Cardiac muscle cell (in vitro differentiated cells and primary cell): ENCODE results near the gene EVA1B. TPM values are rescaled to one million over a fixed set of nuclear protein-coding genes. Genes with fewer than 3 reads are reported as not detected.

Experiments
- DNase-seq, 2 donors: peaks; one replicate each; pipeline versions ENCODE4 v3.0.0 to v3.0.0-alpha.2; 2010 to 2017; ENCODE audit warnings: low read depth in 1 of 2, low spot score in 1 of 2
- H3K27ac ChIP-seq: fragments of 200-600 bp; sonication (generic); 2 replicates; pipeline ENCODE4 v1.5.1; 2016
- H3K27me3 ChIP-seq: fragments of 200-600 bp; sonication (generic); 2 replicates; pipeline ENCODE4 v1.6.0; 2016; ENCODE audit warnings: control low read depth
- H3K36me3 ChIP-seq: fragments of 200-600 bp; sonication (generic); 2 replicates; pipeline ENCODE4 v1.5.1; 2016; ENCODE audit warnings: control low read depth
- H3K4me1 ChIP-seq: fragments of 200-600 bp; sonication (generic); 2 replicates; pipeline ENCODE4 v1.8.1; 2017; ENCODE audit warnings: low read depth, mild to moderate bottlenecking, mixed run types
- H3K4me3 ChIP-seq: fragments of 200-600 bp; sonication (generic); 2 replicates; pipeline ENCODE4 v1.5.1; 2016; ENCODE audit warnings: mild to moderate bottlenecking
- H3K9me3 ChIP-seq: fragments of 200-600 bp; sonication (generic); 2 replicates; pipeline ENCODE4 v1.5.1; 2017; ENCODE audit warnings: low read depth, mild to moderate bottlenecking, control low read depth
- CTCF ChIP-seq: IDR thresholded peaks from 2 replicates; pipeline ENCODE4 v1.5.1; 2012; ENCODE audit warnings: low read depth, mild to moderate bottlenecking, low read length
- polyA plus RNA-seq: library from polyadenylated mRNA; unstranded; fragments of >200 nt; fragmentation: Nextera tagmentation; extraction: Ambion mirVana; gene quantifications from 2 replicates; pipeline ENCODE4 v1.2.1, GENCODE V29; 2016
- total RNA-seq: library from RNA; depleted of rRNA; stranded (reverse); fragments of >200 nt; gene quantifications from 2 replicates; pipeline ENCODE4 v1.2.3, GENCODE V29; 2016

EVA1B gene
- total and polyA plus RNA-seq, 2 experiments from 2014 or later, result 24.5 to 40.4 TPM

- DNase-seq, result peak in 1 of 2 donors; percentile 82
- peak; percentile 24 for TF ChIP-seq CTCF
- Histone ChIP-seq H3K36me3 (no peaks in the 10 kb centered on the region), H3K27ac (peak overlapping the region; percentile 51), H3K4me3 (no peak overlapping the region), H3K27me3 (no peaks in the 10 kb centered on the region), H3K9me3 (no peaks in the 10 kb centered on the region), H3K4me1 (no peaks in the 10 kb centered on the region)
Measured at GRCh38 chr1:36366091-36366661, 42.7 kb upstream of the EVA1B start.

- no peak for TF ChIP-seq CTCF
- no peaks in the 10 kb centered on the region for H3K4me1 ChIP-seq
- no peaks in the 10 kb centered on the region for H3K27me3 ChIP-seq
- H3K4me3 ChIP-seq, result no peak overlapping the region
- no peak overlapping the region for H3K27ac ChIP-seq
- peak in 1 of 2 donors; percentile 74 for DNase-seq
- H3K9me3 ChIP-seq, result no peaks in the 10 kb centered on the region
- H3K36me3 ChIP-seq, result no peaks in the 10 kb centered on the region
Measured at GRCh38 chr1:36365381-36365780, 41.9 kb upstream of the EVA1B start.

GRCh38 chr1:36359911-36360550 lies 36.6 kb upstream of the EVA1B start:
- TF ChIP-seq CTCF, result no peak
- no peaks in the 10 kb centered on the region for H3K4me1 ChIP-seq
- no peak overlapping the region for H3K27ac ChIP-seq
- no peaks in the 10 kb centered on the region for H3K9me3 ChIP-seq
- H3K4me3 ChIP-seq, result no peak overlapping the region
- peaks cover 11% of the 10 kb centered on the region for H3K36me3 ChIP-seq
- no peaks in the 10 kb centered on the region for H3K27me3 ChIP-seq
- no peak for DNase-seq

GRCh38 chr1:36359383-36359782 lies 35.9 kb upstream of the EVA1B start:
- H3K27ac ChIP-seq, result no peak overlapping the region
- no peak for TF ChIP-seq CTCF
- no peaks in the 10 kb centered on the region for H3K9me3 ChIP-seq
- no peak overlapping the region for H3K4me3 ChIP-seq
- H3K4me1 ChIP-seq, result no peaks in the 10 kb centered on the region
- peaks cover 13% of the 10 kb centered on the region for H3K36me3 ChIP-seq
- H3K27me3 ChIP-seq, result no peaks in the 10 kb centered on the region
- DNase-seq, result no peak

DNA sequence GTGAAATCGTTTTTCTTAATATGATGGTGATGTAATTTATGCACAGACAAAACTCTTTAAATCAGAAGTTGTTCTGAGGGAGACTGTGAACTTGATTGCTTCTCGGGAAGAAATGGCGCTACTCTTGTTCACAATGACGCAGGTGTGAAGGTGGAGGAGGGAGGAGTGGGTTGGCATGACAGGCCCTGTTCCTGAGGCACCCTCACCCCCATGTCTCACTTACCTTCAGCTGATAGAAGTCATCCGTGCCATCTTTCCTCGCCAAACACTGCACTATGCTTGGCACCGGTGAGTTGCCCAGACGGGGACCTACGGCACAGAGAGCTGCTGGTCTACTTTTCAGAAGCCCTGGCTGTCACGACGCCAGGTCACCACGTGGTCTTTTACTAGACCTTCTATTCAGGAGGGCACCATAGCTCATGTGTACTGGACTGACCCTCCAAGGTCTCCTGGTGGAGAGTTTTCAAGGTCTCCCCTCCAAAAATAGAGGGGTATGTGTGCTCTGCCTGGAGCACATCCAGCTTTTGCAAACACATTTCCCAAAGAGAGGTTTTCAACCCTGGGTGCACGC lies 35.2 kb upstream of the EVA1B start:
- no peaks in the 10 kb centered on the region for H3K9me3 ChIP-seq
- peaks cover 17% of the 10 kb centered on the region for H3K36me3 ChIP-seq
- DNase-seq, result no peak
- no peak for TF ChIP-seq CTCF
- H3K4me3 ChIP-seq, result no peak overlapping the region
- H3K4me1 ChIP-seq, result no peaks in the 10 kb centered on the region
- no peaks in the 10 kb centered on the region for H3K27me3 ChIP-seq
- H3K27ac ChIP-seq, result no peak overlapping the region
